Daoy (cell line): Measurements from ENCODE around the gene HDGFL2. TPM values are rescaled to one million over a fixed set of nuclear protein-coding genes. Genes with fewer than 3 reads are reported as not detected.

Source experiments
- total RNA-seq: library from RNA; depleted of rRNA; stranded (reverse); fragments of >200 nt; shearing (Covaris generic); gene quantifications from 2 replicates; pipeline ENCODE4 v1.2.3, GENCODE V29; 2014; rRNA removed

HDGFL2 gene
- total RNA-seq, 1 experiment from 2014 or later: 79.1 TPM

Other genes starting within 250 kb of the HDGFL2 start
- gene EBI3, start 242.8 kb upstream of the HDGFL2 start, total RNA-seq: 3.0 and 7.0 TPM in 2 replicates
- 48.0 and 51.7 TPM in 2 replicates for gene YJU2, start 225.2 kb upstream of the HDGFL2 start, total RNA-seq
- gene SHD, start 193.0 kb upstream of the HDGFL2 start, total RNA-seq: not detected in 2 replicates
- not detected in 2 replicates for gene TMIGD2, start 169.9 kb upstream of the HDGFL2 start, total RNA-seq
- 28.3 and 47.4 TPM in 2 replicates for gene FSD1, start 167.7 kb upstream of the HDGFL2 start, total RNA-seq
- gene STAP2, start 133.5 kb upstream of the HDGFL2 start, total RNA-seq: 28.9 and 35.7 TPM in 2 replicates
- 0.95 and 2.5 TPM in 2 replicates for gene MPND, start 128.7 kb upstream of the HDGFL2 start, total RNA-seq
- 44.3 and 52.8 TPM in 2 replicates for gene SH3GL1, start 71.8 kb upstream of the HDGFL2 start, total RNA-seq
- gene CHAF1A, start 69.7 kb upstream of the HDGFL2 start, total RNA-seq: 39.7 and 55.8 TPM in 2 replicates
- gene UBXN6, start 14.5 kb upstream of the HDGFL2 start, total RNA-seq: 57.9 and 72.7 TPM in 2 replicates
- gene PLIN4, start 46.2 kb downstream of the HDGFL2 start, total RNA-seq: 0.57 and 0.69 TPM in 2 replicates
- 0.15 and 1.3 TPM in 2 replicates for gene PLIN5, start 62.9 kb downstream of the HDGFL2 start, total RNA-seq
- 0.03 and 0.69 TPM in 2 replicates for gene LRG1, start 67.7 kb downstream of the HDGFL2 start, total RNA-seq
- 2.3 and 3.2 TPM in 2 replicates for gene SEMA6B, start 87.4 kb downstream of the HDGFL2 start, total RNA-seq
- gene TNFAIP8L1, start 167.2 kb downstream of the HDGFL2 start, total RNA-seq: 6.5 and 6.8 TPM in 2 replicates
- gene MYDGF, start 198.0 kb downstream of the HDGFL2 start, total RNA-seq: 154 and 171 TPM in 2 replicates